Glomerular visceral epithelial cell (primary cell): Measurements from ENCODE around the gene DEPDC5.

ENCODE experiments used
- DNase-seq: peaks from one replicate; pipeline ENCODE4 v3.0.0-alpha.2; 2016; ENCODE audit errors: extremely low spot score

Gene DEPDC5

DNA sequence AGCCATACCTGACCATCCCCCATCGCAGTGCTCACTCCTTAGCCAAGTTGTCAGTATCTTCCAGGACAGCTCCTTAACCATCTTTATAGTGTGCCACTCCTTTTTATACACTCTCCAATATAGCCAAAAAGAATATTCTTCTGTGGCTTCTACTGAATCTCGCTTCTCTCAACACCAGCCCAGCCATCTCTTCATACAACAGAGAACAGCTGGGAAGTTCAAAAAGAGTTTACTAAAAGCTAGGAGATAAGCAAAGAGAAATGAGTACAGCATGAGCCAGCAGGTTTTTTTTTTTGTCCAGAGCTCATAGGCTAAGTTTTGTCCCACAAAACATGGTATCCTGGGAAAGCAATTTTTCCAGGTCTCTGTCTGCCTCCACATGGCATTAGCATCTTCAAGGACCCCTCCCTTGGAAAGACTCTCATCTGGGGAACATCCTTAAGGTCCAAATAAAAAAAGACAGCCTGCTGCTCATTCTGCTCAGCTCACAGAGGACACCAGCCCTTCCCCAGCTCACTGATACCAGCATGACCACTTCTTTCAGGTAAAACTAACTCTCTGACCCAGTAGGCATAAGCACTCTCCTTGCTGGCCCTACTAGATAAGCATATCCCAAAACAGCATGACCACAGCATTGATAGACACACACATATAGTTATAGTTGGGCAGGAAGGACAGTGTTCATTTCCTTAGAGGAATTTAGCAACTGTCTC lies 141.7 kb downstream of the DEPDC5 start:
- DNase-seq, result no peak

DNA sequence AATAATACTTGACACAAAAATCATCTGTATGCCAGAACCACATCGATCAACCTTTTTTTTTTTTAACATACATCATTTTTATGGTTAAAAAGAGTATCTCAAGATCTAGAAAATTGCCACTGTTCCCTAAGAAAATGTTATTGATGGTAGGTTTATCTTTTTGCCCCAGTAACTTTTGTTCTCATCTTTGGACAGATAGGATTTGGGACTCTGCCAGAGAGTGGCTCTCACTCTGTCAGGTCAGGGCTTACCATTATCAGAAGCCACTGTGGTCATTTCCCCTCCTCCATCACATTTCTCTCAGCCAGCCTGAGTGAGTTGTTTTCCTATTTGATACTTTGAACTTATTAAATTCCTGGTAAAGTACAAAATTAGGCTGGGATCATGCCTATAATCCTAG lies 142.7 kb downstream of the DEPDC5 start:
- no peak for DNase-seq

DNA sequence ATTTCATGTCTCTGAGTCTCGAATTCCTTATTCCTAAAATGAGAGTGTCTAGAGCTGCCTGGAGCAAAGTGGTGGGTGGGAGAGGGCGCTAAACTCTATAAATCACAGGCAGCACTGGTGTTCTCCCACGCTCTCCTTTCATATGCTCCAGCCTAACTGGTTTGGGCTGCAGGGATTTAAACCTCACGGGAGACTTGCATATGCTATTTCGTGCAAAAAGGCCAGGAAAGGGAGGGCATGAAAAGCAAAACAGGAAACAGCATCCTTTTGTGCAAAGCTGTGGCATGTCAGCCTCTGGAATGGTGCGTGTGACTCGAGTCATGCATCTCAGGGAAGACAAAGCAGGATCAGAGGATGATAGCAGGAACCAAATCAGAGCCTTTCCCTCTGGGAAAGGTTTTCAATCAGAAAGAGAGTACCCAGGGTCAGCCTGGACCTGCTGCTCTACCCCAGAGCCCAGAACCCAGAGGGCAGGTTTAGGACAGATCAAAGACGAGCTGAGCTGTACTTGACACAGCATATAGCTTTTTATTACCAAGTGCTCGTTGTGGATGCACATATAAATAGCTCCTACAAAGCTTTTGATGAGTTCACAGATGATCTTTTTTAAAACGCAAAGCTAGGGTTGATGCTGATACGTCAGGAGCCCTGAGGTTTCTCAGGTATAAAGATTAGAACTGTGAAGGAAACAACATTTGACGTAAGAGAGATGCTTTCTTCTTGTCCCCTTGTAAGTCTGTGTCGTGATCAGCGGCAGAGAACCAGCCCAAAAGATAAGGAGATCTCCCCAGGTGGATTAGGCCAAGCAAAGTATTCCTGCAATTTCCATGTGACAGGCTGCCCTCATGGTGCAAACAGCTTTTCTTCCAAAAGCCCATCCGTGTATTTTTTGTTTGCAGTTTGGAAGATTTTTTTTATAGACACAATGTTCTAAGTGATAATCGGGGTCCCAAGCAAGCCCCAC lies 144.3 kb downstream of the DEPDC5 start:
- no peak for DNase-seq

DNA sequence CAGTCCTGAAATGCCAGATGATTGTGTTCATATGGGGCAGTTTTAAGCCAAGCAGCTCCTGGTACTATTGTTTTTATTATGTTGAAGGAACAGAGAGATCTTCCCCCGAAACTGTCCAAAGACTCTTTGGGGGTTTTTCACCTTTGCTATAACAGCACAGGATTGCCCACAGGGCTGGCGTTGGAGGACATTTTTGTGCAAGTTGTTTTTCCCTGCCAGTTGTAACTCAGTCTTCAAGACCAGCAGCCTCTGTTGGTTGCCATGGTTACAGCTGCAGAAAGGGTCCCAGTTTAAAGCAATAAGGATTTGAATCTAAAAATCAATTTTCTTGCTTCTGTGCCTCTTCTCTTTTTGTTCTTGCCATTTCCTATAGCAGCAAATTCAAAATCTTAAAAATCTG lies 145.1 kb downstream of the DEPDC5 start:
- no peak for DNase-seq

DNA sequence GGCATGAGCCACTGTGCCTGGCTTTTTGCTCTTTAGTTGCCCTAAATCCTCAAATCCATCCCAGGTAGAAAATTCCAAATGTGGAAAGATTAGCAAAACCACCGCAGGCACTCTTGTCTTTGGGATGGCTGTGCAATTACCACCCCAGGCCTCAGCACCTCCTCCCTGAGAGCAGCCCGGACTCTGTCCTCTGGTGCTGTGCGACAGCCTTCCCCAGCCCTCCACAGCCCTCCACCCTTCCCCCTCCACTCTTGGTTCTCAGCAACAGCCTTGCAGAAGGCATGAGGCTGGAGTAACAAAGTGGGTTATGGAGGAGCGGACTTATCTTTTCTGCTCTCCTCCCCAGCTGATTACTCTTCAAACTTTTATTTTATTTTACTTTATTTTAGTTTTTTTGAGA lies 145.8 kb downstream of the DEPDC5 start:
- no peak for DNase-seq

DNA sequence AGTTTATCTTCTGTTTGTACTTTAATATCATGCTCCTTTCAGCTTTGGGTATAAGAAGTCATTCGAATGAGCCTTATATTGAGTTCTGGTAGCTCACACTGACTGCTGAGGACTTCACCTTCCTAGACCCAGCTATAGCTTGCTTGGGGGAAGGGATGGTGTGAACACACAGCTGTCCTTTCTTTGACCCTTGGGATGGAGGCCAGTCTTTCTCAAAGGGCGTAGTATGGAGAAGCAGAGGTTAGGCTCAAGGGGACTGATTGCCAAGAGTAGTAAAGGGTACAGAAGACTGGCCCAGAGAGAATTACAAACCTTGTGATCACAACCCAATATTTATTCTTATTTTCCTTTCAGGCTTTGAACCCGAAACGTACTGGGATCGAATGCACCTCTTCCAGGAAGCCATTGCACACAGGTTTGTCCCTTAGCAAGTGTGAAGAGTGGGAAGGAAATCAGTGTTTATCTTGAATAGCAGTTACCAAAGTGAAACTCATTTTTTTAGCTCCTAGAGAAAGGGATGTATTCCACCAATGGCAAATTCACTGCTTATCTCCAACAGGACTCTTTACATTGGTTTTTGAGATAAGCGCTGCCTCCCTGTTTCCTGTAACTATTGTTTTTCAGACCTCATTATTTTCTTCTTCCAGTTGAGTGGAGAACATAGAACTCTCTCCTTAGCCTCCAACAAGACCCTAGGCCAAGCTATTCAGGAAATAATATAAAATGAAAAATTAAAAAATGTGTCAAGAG lies 147.7 kb downstream of the DEPDC5 start:
- DNase-seq, result no peak

DNA sequence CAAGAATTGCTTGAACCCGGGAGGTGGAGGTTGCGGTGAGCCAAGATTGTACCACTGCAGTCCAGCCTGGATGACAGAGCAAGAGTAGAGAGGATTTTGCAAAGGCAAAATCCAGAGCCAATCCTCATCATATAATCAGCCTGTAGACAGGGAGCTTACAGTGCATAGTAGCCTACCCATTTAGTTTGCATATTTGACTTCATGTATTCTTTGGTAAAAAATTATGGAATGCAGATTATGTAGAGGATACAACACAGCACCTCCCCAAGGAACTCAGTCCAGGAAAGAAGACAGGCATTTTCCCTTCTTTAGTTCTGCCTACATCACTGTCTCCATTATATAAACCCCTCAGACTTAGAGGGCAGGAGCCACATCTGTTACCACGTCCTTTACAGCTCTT lies 150.8 kb downstream of the DEPDC5 start:
- no peak for DNase-seq

DNA sequence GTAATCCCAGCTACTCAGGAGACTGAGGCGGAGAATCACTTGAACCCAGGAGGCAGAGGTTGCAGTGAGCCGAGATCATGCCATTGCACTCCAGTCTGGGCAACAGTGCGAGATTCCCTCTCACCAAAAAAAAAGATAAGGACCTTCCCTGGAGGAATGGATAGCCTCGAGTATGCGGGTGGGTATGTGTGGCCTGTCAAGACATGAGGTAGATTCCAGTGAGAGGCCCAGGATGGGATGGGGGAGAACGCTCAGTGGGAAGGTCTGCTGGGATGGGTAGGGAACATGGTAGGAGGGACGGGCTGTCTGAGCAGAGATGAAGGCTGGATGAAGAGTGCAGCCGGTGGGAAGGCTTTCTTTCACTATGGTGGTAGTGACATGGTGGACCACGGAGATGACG lies 151.5 kb downstream of the DEPDC5 start:
- no peak for DNase-seq

DNA sequence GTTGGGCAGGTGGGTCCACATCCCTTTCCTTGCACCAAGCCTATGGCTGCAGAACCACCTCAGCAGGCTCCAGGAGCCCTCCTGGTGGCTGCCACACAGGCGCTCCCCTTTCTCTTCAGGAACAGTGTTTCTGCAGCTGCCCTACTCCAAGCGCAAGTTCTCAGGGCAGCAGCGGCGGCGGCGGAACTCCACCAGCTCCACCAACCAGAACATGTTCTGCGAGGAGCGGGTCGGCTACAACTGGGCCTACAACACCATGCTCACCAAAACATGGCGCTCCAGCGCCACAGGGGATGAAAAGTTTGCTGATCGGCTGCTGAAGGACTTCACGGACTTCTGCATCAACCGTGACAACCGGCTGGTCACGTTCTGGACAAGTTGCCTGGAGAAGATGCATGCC lies 152.3 kb downstream of the DEPDC5 start:
- DNase-seq, result no peak

DNA sequence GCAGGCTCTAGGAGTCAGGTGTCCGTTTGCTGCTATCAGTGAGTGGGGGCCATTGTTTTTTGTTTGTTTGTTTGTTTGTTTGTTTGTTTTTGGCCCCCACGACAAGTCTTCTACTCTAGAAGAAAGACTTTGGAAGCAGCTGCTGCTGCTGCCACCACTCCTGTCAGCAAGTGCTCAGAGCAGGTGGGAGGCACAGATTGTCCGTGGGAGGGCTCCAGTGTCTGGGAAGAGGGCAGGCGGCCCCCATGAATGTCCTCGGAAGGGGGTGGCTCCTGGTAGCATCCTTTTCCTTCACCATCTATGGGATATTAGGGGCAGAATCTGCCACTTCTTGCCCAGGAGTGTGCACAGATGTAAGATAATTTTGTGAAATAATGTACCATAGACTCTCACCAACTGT lies 152.8 kb downstream of the DEPDC5 start:
- no peak for DNase-seq

DNA sequence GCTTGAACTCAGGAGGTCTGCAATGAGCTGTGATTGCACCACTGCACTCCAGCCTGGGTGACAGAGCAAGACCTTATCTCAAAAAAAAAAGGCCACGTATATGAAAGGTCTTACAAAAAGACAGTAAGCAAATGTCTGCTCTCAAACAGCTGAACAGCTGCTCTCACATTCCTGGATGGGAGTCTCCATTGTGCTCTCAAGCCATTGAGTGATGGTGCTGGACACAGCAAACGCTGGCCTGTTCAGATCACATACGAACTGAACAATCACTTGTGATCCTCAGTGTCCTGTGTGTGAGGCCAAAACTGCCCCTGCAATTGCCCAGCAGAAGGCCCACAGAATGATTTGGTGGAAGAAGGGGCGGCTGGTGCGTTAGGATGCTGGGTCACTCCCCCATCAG lies 156.2 kb downstream of the DEPDC5 start:
- no peak for DNase-seq

DNA sequence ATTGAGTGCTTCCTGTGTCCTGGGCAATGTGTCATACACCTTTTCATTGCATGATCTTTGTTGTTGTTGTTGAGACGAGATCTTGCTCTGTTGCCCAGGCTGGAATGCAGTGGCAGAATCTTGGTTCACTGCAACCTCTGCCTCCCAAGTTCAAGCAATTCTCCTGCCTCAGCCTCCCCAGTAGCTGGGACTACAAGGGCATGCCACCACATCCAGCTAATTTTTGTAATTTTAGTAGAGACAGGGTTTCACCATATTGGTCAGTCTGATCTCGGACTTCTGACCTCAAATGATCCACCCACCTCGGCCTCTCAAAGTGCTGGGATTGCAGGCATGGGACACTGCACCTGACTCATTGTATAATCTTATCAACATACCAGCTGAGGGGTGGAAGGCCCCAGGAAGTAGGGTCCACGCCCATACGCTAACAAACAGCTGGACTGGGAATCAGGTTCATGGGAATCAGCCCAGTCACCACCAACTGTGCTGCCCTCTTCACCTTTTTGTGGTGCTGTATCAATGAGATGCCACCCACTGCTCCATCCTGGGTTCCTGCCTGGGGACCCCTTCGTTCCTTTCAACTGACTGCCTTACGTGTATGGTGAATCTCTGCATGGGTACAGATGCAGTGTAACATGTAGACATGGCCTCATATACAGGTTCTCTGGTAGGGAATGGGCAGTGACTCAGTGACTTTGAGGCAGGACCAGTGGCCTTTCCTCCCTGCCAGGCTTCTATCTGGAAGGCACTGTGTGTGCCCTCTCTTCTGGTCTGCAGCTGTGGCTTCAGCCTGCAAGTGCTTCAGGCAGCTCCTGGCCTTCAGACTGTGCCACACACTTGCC lies 158.0 kb downstream of the DEPDC5 start:
- DNase-seq, result no peak

DNA sequence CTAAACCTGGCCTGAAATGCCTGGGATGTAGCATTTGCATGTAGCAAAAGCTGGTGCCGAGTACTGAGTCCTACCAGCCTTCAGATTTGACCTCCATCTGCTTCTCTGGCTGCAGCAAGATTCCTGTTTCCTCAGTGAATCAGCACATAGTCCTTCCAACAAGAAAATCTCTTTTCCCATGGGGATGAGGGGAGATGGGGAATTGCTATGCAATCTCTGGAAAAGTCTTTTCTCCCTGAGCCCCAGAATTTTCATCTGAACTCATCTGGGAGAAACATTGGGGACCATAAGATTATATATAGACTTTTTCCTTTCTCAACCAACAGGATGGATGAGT lies 158.6 kb downstream of the DEPDC5 start:
- DNase-seq, result no peak

DNA sequence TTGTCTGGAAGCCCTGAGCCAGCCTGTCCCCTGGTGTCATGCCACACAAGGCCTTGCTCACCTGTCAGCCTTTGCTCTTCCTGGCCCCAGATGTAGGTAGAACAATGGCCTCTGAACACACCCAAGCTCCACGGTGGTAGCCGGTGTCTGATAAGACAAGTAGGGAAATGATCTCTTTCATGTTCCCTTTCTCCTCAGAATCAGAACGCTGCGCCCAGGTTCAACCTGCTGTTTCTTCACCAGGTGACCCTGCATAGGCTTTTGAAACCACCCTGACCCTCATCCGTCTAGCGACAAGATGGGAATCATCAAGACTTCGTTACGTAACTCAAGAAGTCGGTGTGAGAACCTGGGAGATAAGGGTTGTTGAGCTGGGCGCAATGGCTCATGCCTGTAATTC lies 161.8 kb downstream of the DEPDC5 start:
- DNase-seq, result no peak

DNA sequence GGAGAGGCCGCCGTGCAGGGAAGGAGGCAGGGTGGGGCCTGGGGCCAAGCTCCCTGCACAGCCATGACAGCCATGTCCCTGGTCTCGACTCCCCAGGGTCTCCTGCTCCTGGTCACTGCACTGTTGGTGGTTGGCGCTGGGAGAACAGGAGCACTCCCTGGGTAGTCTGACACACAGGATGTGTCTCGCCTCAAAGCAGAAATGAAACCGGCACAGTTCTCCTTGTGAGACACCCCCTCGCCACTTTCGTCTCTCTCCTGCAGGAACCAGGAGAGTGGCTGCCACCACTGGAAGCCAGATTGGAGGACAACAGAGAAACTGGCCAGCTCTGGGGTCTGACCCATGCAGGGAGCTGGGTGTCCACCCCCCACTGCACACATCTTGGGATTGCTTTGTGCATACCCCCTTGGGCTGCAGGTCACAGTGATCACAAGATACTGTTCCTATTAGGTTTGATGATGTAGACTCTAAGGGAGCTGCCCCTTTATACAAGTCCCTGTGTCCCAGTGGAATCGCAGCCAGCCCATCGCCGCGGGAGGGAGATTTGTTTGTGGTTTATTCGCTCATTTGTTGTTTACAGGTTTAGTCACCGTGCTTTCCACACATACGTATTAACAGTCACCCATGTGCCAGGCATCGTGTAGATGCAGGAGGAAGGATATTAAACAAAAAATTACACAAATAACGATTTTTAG lies 163.6 kb downstream of the DEPDC5 start:
- no peak for DNase-seq

DNA sequence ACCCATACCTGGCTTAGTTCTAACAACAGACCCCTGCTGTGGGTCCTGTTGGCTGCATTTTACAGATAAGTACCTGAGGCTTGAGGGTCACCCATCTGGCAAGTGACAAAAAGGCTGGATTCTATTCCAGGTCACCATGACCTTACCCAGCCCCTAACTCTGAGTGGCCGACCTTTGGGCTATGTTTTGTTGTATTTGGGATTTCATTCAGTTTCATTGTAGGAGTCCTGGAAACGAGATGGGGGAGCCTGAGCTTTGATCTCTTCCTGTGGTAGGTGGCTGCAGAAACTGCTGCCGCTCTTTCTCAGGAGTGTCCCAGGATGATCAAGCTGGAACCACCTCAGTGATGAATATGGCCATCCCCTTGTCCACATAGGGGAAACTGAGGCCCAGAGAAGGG lies 165.9 kb downstream of the DEPDC5 start:
- no peak for DNase-seq

DNA sequence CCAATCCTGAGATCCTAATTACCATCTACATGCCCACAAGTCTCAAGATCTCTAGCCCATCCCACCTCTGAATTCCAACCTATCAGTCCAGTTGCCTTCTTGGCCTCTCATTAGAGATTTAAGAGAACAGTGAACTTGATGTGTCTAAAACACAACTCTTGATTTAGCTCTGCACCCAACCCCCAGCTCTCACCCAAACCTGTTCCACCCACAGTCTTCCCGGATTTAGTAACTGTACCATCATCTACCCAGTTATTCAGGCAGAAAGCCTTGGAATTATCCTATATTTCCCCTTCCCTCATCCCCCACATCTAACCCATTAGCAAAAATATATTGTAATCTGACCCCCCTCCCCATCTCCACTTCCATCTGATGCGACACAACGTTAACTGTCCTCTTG lies 166.5 kb downstream of the DEPDC5 start:
- no peak for DNase-seq

DNA sequence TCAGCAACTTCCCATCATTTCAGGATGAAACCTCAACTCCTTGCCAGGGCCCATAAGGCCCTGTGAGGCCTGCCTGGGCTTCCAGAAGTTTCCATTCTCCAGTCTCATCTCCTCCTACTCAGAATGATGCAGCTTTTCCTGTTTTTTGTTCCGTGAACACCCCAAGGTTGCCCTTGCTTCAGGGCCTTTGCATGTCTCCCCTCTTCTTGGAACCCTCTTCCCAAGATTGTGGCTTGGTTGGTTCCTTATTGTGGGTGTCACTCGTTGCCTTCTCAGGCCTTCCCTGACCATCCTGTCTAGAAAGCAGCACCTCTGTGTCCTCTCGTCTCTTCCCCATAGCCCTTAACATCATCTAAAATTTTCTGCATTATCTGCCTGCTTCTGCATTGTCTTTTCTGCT lies 167.3 kb downstream of the DEPDC5 start:
- no peak for DNase-seq

DNA sequence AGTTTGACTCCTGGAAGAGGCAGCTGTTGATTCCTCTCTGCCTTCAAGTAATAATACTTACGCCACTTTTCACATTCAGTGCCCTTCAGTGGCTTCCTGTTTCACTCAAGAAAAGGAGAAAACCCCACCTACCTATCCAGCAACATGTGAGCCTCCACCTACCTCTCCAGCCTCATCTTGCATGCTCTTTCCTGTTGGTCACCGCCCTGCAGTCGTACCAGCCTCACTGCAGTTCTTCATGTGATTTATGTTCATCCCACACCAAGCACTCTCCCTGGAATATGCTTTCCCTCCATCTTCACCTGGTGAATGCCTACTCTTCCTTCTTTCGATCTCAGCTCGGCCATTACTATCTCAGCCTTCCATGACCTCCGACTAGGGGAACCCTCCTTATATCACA lies 168.7 kb downstream of the DEPDC5 start:
- DNase-seq, result no peak

DNA sequence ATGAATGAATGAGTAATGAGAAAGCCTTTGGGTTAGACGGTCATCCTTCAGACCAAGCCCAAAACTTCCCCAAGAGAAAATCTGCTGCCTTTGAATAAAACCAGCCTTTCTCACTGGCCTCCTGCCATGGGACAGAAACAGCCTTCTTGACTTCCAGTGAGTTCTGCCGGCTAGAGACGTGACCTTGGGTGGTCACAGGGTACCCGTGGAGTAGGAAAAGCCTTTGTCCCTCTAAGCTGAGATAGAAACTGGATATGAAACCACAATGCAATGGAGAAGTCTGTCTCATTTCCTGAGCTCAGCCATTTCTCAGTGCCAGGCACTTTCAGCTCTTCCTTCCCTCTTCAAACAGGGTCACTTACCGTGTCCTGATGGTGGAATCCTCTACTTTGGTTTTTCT lies 169.3 kb downstream of the DEPDC5 start:
- DNase-seq, result no peak

DNA sequence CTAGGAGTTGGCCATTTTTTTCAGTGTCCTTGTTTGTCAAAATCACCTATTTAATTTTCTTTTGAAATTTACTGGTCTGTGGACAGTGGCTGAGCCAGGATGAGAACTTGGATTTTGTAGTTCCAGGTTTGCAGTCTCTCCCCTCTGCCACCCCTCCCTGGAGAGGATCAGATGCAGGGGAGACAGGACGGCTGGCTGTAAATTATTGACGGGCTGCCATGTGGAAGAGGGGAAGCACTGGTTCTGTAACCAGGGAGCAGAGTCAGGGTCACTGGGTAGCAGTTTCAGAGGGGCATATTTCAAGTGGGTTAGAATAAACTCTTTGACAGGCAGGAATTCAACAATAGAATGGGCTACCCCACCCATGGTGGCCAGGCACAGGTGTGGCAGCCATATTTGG lies 169.9 kb downstream of the DEPDC5 start:
- no peak for DNase-seq
